Left cardiac atrium (tissue), 4 donors: ENCODE measurements around the gene THAP4. TPM values are rescaled to one million over a fixed set of nuclear protein-coding genes. Genes with fewer than 3 reads are reported as not detected.
"Not testable (repeated sequence)": the region's sequence is repeated elsewhere in the genome, so short reads cannot be mapped to it uniquely, and the experiment has no call there.

Experiments used
- ATAC-seq, 2 donors: fragments of 200-7000 bp; cut with Tn5 transposase; one replicate each; pipeline ENCODE4 v1.9.1; 2020; ENCODE audit warnings: mild to moderate bottlenecking in 2 of 2, moderate library complexity in 2 of 2
- DNase-seq: peaks from one replicate; pipeline ENCODE4 v3.0.0-alpha.2; 2020
- intact Hi-C, 2 donors: fragments of 100-400 bp; cut with DNase I; formaldehyde crosslinking; loops; one replicate each; pipeline versions ENCODE4 v1.14.1 to v1.15.1; 2022 to 2023
- total RNA-seq, 2 donors: library from RNA; stranded (reverse); fragmentation: NEBNext Ultra II Directional; extraction: Animal tissue kit (Norgen Biotek cat#: 25700); gene quantifications; one replicate each; pipeline ENCODE4 v1.2.1, GENCODE V29; 2021
- donor health status: DM: no; HTN: yes; CAD: no.
- donor health status: DM: no; HTN: yes; CAD: no; lungs with severe emphysema.
- donor health status: DM: yes; HTN: yes; CAD: no.
- donor health status: Dilated cardiomyopathy.

The THAP4 gene
- total RNA-seq, 2 donors from 2014 or later, result 73.3 to 74.4 TPM

- ATAC-seq (no peak), DNase-seq (no peak)
- intact Hi-C loops, result no loop called here
Measured at GRCh38 chr2:241598061-241598460, 38.9 kb downstream of the THAP4 start.

DNA sequence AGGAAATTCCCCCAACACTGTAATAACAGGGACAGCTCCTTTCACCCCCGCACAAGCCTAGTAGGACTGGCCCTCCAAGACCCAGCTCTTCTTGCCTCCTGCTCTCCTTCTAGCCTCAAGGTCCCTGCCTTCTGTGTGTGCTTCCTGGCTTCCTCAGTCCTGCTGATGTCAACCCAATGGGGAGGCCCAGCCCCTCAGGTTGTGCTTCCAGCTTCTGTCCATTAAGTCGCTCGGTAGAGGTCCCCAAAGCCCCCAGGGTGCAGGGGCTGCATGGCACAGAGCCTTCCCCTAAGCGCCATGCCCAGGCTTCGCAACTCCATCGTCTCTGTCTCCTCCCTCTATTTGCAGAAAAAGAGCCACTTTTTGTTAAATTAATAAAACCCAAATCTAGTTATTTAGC lies 39.4 kb downstream of the THAP4 start:
- no peak for ATAC-seq
- intact Hi-C loops, result no loop called here
- DNase-seq, result no peak

- ATAC-seq, result no peak
- DNase-seq, result no peak
- intact Hi-C loops, result no loop called here
Measured at GRCh38 chr2:241595600-241596140, 41.3 kb downstream of the THAP4 start.

DNA sequence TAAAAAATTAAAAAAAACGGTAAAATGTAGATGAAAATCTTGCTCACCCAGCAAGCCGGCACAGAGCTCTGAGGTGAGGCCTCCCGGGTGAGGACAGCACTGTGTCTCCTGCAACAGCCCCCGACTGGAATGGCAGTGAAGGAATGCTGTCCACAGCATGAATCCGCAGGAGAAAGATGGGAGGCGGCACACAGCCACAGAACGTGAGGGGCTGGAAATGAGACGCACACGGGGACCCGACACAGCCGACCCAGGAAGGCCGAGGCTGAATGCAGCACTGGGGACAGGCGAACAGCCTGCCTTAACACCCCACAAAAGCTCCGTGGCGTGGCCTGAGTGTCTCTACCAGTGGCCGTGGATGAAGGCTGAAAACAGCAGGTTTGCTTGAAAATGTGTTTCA lies 43.7 kb downstream of the THAP4 start:
- no peak for DNase-seq
- intact Hi-C loops, result no loop called here
- no peak for ATAC-seq

DNA sequence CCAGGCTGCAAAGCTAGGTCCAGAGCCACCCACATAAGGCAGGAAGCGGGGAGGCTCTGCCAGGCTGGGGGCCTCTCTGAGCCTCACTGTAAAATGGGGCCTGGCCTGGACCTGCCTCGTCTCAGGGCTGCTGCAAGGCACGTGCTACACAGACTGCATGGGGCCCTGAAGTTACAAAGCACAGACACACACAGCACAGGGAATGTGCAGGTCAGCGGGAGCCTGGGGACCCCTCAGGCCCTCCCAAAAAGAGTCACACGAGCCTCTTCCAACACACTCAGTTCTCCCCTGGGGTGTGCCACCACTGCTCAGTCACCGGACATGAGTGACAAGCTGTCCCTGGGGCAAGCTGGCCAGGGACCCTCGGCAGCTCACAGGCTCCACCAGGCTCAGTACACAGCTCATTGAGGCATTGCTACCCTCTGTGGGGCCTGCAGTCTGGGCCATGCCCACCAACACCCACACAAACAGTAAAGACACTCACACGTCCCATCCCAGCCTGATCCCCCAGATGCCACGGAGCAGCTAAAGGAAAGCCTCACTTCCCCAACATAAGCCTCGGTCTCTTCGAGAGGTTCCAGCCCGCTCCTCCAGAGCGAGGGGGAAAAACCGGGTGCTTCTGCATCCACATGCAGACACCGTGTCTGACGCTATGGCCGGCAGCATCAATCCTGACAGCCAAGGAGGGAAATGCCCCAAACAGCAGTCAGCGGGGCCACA lies 44.7 kb downstream of the THAP4 start:
- ATAC-seq, result no peak
- intact Hi-C loops, result no loop called here
- no peak for DNase-seq

- ATAC-seq, DNase-seq, intact Hi-C loops: not testable (repeated sequence)
Measured at GRCh38 chr2:241590496-241591455, 46.2 kb downstream of the THAP4 start.

- ATAC-seq, intact Hi-C loops: not testable (repeated sequence)
- peak; percentile 59 for DNase-seq
Measured at GRCh38 chr2:241589863-241590262, 47.1 kb downstream of the THAP4 start.

- ATAC-seq (no peak), DNase-seq (no peak)
- intact Hi-C loops, result no loop called here
Measured at GRCh38 chr2:241586564-241587264, 50.2 kb downstream of the THAP4 start.

DNA sequence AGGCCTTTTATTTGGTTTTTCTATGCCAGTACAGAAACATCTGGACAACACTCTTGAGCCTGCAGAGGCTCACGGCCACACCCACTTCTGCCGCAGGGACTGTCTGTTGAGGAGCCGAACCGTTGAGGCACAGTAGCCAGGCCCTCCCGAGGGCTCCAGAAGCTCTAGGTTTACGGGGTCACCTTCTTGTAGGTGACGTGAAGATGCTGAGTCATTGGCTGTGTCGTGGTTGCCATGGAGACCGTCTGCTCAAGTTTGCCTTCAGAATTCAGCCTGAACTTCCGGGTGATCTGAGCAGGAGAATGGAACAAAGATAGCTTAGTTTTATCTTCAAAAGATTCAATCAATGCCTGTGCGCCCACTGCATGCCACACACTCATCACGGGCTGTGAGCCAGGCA lies 52.5 kb downstream of the THAP4 start:
- intact Hi-C loops, result no loop called here
- ATAC-seq (no peak), DNase-seq (no peak)

DNA sequence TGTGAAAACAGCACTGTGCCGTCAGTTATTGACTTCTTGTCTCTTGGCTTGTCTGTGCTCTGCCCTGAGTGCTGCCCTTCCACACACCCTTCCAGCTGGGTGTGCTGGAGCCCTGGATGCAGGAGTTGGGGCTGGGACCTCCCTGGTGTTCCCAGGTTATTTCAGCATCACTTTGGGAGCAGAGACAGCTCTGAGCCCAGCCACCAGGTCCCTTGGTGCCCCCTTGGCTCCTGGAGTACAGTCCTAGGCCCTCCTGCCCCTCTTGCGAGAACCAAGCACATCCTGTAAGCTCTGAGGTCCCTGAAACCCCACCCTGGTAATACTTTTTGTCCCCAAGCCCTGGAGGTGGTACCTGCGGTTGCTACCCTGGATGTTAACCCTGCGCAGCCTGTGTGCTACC lies 54.2 kb downstream of the THAP4 start:
- intact Hi-C loops, result no loop called here
- DNase-seq (no peak), ATAC-seq (no peak)

DNA sequence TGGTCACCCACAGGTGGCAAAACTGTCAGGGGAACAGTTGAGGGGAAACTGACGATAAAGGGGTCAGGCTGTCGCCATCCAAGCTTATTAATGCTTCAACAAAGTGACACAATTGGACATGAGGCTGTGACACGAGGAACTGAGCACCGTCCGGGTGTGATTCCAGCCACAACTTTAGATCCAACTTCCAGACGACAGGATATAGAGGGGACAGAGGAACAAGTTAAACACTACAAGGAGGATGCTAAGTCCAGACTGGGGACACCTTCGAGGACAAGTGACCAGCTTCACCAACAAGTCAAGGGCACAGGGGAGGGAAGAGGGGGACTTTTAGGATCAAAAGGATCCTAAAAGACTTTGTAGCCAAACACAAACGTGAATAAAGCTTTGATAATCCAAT lies 54.6 kb downstream of the THAP4 start:
- intact Hi-C loops, result no loop called here

DNA sequence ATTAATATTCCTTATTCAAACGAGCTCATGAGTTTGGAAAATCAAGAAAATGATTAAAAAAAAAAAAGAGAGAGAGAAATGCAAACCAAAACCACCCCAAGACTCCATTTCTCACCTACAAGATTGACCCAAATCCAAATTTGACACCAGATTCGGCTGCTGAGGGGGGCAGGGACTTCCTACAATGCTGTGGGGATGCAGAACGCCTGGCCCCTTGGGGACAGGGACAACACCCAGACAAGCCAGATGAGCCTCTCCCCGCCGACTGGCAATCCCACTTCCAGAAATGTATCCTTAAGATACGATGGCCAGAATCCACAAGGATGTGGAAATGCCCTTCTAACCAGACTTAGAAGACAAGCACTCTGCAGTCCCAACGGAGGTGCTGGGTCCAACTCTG lies 57.7 kb downstream of the THAP4 start:
- ATAC-seq, result no peak
- intact Hi-C loops, result no loop called here
- no peak for DNase-seq

More for the DNA sequence above, 54.6 kb downstream of the THAP4 start:
- DNase-seq (no peak), ATAC-seq (no peak)

GRCh38 chr2:241577413-241578122 lies 59.4 kb downstream of the THAP4 start:
- DNase-seq, result no peak
- intact Hi-C loops, result no loop called here
- ATAC-seq, result peak; percentile 41 to 43

- DNase-seq (no peak), ATAC-seq (no peak)
- intact Hi-C loops, result no loop called here
Measured at GRCh38 chr2:241576293-241576654, 60.7 kb downstream of the THAP4 start.

GRCh38 chr2:241575624-241576292 lies 61.2 kb downstream of the THAP4 start:
- DNase-seq, result no peak
- ATAC-seq, result no peak
- intact Hi-C loops, result no loop called here

DNA sequence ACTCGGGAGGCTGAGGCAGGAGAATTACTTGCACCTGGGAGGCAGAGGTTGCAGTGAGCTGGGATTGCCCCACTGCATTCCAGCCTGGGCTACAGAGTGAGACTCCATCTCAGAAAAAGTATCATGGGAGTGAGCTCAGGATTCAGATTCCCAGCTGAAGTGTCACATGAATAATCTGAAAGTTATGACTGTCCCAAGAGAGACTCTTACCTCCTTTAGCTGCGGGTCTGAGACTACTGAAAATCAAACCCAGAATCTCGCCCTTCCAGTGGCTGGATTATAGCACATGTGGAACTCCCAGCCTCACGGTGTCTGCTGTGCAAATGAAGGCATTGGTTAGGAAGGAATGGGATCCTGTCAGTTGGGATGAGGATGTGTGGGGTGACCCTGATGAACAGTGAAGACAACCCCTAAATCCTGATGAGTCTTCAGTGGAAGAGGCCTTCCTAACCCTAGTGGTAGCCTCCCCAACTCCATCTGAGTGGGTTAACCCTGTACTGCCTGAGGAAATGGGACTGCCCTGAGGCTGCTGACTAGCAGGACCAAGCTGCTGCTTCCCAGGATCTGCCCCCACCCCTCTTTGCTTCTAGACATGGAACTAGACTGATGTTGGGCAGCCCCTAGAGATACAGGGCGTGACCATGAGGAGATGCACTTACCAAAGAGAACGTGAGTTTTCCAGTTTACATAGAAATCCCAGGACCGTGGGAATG lies 61.9 kb downstream of the THAP4 start:
- DNase-seq, result no peak
- ATAC-seq, result no peak
- intact Hi-C loops, result no loop called here

DNA sequence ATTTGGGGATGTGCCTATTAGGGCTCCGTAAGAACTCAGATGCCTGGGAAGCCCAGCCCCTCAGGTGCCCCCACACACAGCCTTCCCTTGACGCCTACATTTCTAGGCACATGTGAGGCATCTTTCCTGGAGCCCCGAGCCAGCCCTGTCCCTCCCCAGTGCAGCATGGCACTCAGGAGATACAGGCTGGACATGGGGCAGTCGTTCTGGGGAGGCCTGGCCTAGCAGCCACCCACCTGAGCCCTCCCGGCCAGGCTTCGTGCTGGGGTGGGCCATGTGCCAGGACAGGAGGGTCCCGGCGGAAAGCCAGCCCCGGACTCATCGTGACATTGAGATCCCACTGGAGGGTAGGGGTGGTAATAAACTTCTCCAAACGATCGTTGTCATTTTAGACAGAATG lies 63.2 kb downstream of the THAP4 start:
- intact Hi-C loops, result no loop called here
- no peak for DNase-seq
- no peak for ATAC-seq
